Measurements from ENCODE around the gene HINT3. TPM values are rescaled to one million over a fixed set of nuclear protein-coding genes. Genes with fewer than 3 reads are reported as not detected.
"Not testable (repeated sequence)": the region's sequence is repeated elsewhere in the genome, so short reads cannot be mapped to it uniquely, and the experiment has no call there.

HINT3 gene
- total RNA-seq, 2 donors from 2014 or later: 29.5 to 40.9 TPM

DNA sequence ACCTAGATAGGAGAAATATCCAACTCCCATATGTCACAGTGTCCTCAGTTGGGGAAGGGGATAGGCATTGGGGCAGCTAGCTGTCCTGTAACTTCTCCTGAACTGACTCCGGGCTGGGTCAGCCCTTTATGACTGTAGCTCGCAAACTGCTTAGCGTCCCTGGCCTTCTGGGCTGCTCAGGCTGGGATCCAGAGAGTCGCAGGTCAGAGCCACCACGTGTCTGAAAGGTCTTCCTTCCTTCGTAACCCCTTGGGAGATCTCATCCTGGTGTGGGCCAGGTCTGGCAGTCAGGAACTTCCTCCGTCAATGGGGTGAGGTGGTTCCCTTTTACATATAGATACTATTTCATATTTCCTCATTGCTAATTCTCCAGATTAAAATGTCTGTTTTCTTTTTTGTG lies 28.8 kb upstream of the HINT3 start:
- H3K27ac ChIP-seq: no peak overlapping the region
- DNase-seq (ENCODE audit: low spot score): no peak
- 48% methylated on average over 7 of the region's 7 CpGs for WGBS
- no peak overlapping the region for H3K4me3 ChIP-seq
- no peaks in the 10 kb centered on the region for H3K4me1 ChIP-seq (replicated peaks)
- TF ChIP-seq, protein P1, sequence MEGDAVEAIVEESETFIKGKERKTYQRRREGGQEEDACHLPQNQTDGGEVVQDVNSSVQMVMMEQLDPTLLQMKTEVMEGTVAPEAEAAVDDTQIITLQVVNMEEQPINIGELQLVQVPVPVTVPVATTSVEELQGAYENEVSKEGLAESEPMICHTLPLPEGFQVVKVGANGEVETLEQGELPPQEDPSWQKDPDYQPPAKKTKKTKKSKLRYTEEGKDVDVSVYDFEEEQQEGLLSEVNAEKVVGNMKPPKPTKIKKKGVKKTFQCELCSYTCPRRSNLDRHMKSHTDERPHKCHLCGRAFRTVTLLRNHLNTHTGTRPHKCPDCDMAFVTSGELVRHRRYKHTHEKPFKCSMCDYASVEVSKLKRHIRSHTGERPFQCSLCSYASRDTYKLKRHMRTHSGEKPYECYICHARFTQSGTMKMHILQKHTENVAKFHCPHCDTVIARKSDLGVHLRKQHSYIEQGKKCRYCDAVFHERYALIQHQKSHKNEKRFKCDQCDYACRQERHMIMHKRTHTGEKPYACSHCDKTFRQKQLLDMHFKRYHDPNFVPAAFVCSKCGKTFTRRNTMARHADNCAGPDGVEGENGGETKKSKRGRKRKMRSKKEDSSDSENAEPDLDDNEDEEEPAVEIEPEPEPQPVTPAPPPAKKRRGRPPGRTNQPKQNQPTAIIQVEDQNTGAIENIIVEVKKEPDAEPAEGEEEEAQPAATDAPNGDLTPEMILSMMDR (IDR thresholded peaks at IDR 0.05): no peak
- TF ChIP-seq POLR2A (IDR thresholded peaks at IDR 0.05) (no peak), POLR2AphosphoS5 (IDR thresholded peaks at IDR 0.05) (no peak)
- no peaks in the 10 kb centered on the region for H3K27me3 ChIP-seq (replicated peaks; ENCODE audit: insufficient read depth)
- H3K9me3 ChIP-seq: no peaks in the 10 kb centered on the region
- intact Hi-C loops (cut with DNase I): no loop called here
- H3K36me3 ChIP-seq: no peaks in the 10 kb centered on the region

DNA sequence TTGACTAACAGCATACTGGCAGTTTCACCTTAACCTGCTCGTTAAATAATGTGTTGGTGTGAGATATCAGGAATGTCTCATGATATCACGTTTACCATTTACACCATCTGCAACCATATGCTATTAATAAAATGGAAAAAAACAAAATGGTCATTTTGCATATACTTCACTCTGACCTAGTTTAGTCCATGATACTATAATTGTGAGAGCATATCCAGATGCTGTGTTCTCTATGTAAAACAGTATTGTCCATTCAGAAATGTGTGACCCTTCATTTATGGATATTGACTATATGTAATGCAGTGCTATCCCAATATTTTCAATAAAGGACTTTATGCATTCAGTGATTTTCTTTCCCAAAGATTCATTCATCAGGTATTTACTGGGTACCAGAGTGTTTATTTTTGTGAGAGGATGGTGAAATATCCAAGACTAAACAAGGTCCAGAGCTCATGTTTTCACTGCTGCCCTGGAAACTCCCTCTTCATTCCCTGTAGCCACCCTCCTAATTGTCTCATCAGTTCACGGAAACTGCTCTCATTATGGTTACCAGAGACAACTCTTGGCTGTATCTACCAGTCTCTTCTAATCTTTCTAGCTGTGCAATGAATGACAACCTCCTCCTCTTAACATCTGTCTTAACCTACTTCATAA lies 25.7 kb upstream of the HINT3 start:
- Histone ChIP-seq H3K9me3 (no peaks in the 10 kb centered on the region), H3K4me3 (no peak overlapping the region), H3K27ac (no peak overlapping the region), H3K36me3 (no peaks in the 10 kb centered on the region), H3K4me1 (replicated peaks) (no peaks in the 10 kb centered on the region), H3K27me3 (replicated peaks; ENCODE audit: insufficient read depth) (no peaks in the 10 kb centered on the region)
- DNase-seq (ENCODE audit: low spot score): no peak
- no peak for TF ChIP-seq POLR2A (IDR thresholded peaks at IDR 0.05)
- TF ChIP-seq, protein P1 (IDR thresholded peaks at IDR 0.05): no peak
- no peak for TF ChIP-seq POLR2AphosphoS5 (IDR thresholded peaks at IDR 0.05)
- intact Hi-C loops (cut with DNase I): no loop called here
- 92% methylated on average over 3 of the region's 3 CpGs for WGBS

DNA sequence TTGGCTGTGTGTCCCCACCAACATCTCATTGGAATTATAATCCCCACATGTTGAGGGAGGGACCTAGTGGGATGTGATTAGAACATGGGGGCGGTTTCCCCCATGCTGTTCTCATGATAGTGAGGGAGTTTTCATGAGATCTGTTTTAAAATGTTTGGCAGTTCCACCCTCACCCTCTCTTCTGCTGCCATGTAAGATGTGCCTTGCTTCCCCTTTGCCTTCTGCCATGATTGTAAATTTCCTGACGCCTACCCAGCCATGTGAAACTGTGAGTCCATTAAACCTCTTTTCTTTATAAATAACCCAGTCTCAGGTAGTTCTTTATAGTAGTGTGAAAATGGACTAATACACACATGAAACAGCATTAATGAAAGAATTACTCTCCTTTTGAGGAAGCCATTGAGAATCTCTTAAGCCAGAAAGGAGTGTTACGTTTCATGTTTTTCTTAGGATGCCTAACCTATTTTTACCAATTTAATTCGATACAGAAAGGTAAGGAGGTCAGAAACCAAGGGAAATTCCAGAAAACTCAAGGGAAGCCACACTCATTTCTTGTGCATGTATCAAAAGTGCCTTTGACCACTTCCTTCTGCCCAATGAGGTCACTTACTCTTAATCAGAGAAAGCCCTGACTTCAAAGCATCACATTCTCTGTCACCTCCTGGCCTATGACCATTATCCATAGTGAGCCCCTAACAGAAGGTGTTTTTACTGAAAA lies 24.7 kb upstream of the HINT3 start:
- DNase-seq (ENCODE audit: low spot score): no peak
- intact Hi-C loops (cut with DNase I): no loop called here
- Histone ChIP-seq H3K36me3 (no peaks in the 10 kb centered on the region), H3K27ac (no peak overlapping the region), H3K4me3 (no peak overlapping the region), H3K27me3 (replicated peaks; ENCODE audit: insufficient read depth) (no peaks in the 10 kb centered on the region), H3K9me3 (no peaks in the 10 kb centered on the region), H3K4me1 (replicated peaks) (no peaks in the 10 kb centered on the region)
- WGBS: 92% methylated on average over 4 of the region's 4 CpGs
- TF ChIP-seq POLR2AphosphoS5 (IDR thresholded peaks at IDR 0.05) (no peak), POLR2A (IDR thresholded peaks at IDR 0.05) (no peak)

DNA sequence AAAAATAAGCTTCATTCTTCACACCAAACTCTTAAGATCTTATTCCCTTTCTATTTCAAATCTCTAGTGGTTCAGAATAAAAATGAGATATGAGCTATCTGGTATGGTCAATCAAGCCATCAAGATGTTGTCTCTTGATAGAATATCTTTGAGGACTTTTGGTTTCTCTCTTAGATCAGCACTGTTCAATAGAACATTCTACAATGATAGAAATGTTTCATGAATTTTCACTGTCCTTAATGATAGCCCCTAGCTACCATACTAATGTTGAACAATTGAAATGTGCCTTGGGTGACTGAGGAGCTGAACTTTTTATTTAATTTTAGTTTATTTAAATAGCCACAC lies 24.1 kb upstream of the HINT3 start:
- Histone ChIP-seq H3K27ac (no peak overlapping the region), H3K36me3 (no peaks in the 10 kb centered on the region), H3K27me3 (replicated peaks; ENCODE audit: insufficient read depth) (no peaks in the 10 kb centered on the region), H3K9me3 (no peaks in the 10 kb centered on the region), H3K4me3 (no peak overlapping the region), H3K4me1 (replicated peaks) (no peaks in the 10 kb centered on the region)
- no peak for DNase-seq (ENCODE audit: low spot score)
- intact Hi-C loops (cut with DNase I): no loop called here
- TF ChIP-seq, protein P1 (IDR thresholded peaks at IDR 0.05): no peak
- TF ChIP-seq POLR2AphosphoS5 (IDR thresholded peaks at IDR 0.05): no peak
- TF ChIP-seq POLR2A (IDR thresholded peaks at IDR 0.05): no peak

DNA sequence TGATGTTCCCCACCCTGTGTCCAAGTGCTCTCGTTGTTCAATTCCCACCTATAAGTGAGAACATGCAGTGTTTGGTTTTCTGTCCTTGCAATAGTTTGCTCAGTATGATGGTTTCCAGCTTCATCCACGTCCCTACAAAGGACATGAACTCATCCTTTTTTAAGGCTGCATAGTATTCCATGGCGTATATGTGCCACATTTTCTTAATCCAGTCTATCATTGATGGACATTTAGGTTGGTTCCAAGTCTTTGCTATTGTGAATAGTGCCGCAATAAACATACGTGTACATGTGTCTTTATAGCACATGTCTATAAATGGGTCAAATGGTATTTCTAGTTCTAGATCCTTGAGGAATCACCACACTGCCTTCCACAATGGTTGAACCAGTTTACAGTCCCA lies 21.1 kb upstream of the HINT3 start:
- intact Hi-C loops (cut with DNase I); H3K27me3 ChIP-seq (replicated peaks; ENCODE audit: insufficient read depth); H3K4me1 ChIP-seq (replicated peaks); H3K27ac ChIP-seq; H3K9me3 ChIP-seq; H3K36me3 ChIP-seq; DNase-seq (ENCODE audit: low spot score); H3K4me3 ChIP-seq: not testable (repeated sequence)
- WGBS: 94% methylated on average over 5 of the region's 5 CpGs

DNA sequence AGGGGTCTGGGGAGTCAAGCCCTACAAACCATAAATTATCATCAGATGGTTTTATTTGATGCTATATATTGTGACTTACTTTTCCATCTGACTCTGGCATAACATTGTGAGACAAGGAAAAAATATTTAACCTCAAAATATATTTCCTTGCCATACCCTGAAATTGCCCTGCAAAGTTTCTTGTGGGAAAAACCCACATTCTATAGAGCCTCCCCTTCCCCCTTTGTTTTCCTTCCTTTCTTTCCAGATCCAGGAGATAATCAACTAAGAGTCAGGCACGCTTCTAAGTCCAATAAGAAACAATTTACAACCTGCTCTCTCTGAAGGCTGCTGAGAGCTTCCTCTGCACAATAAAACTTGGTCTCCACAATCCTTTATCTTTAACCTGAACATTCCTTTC lies 17.5 kb upstream of the HINT3 start:
- TF ChIP-seq POLR2A (IDR thresholded peaks at IDR 0.05): no peak
- TF ChIP-seq, protein P1 (IDR thresholded peaks at IDR 0.05): no peak
- TF ChIP-seq POLR2AphosphoS5 (IDR thresholded peaks at IDR 0.05): no peak
- intact Hi-C loops (cut with DNase I): no loop called here
- no peaks in the 10 kb centered on the region for H3K4me1 ChIP-seq (replicated peaks)
- no peaks in the 10 kb centered on the region for H3K36me3 ChIP-seq
- no peaks in the 10 kb centered on the region for H3K9me3 ChIP-seq
- no peaks in the 10 kb centered on the region for H3K27me3 ChIP-seq (replicated peaks; ENCODE audit: insufficient read depth)
- DNase-seq (ENCODE audit: low spot score): no peak
- WGBS: 19% methylated on average over 1 of the region's 1 CpG
- no peak overlapping the region for H3K4me3 ChIP-seq
- no peak overlapping the region for H3K27ac ChIP-seq

Data from prostate gland (tissue), 2 donors.